Neural progenitor cell (in vitro differentiated cells): ENCODE results near the gene PCYT1A.

Source experiments
- EZH2 ChIP-seq: fragments of 200-600 bp; sonication (generic); IDR thresholded peaks from 2 replicates; pipeline ENCODE4 v1.6.1; 2017; ENCODE audit warnings: antibody characterized with exemption, mild to moderate bottlenecking, moderate library complexity
- TF ChIP-seq, protein P1 (sequence below): fragments of 200-600 bp; sonication (generic); IDR thresholded peaks from 2 replicates; pipeline ENCODE4 v1.5.1; 2017; ENCODE audit warnings: antibody characterized with exemption, mild to moderate bottlenecking

DNA sequence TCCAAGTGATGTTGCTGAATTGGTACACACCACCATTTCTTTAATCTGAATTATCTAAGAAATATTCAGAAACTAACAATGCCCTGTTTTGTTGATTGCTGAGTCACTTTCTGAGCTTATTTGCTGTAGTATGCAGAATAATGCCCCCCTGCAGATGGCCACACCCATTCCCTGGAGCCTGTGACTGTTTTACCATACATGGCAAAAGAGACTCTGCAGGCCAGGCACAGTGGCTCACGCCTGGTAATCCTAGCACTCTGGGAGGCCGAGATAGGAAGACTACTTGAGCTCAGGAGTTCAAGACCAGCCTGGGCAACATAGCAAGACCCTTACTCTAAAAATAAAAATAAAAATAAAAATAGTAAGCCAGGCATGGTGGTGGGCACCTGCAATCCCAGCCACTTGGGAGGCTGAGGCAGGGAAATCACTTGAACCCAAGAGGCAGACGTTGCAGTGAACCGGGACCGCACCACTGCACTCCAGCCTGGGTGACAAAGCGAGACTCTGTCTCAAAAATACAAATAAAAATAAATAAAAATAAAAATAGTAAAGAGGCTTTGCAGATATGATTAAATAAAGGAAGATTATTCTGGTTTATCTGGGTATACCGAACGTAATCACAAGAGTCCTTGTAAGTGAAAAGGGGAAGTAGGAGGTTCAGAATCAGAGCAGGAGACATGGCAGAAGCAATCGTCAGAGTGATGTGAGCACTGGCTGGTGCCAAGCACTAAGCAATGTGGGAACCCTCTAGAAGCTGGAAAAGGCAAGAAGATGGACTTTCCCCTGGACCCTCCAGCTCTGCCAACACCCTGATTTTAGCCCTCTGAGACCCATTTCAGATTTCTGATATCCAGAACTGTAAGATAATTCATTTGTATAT is 19.0 kb downstream of the PCYT1A start:
- TF ChIP-seq, protein P1, sequence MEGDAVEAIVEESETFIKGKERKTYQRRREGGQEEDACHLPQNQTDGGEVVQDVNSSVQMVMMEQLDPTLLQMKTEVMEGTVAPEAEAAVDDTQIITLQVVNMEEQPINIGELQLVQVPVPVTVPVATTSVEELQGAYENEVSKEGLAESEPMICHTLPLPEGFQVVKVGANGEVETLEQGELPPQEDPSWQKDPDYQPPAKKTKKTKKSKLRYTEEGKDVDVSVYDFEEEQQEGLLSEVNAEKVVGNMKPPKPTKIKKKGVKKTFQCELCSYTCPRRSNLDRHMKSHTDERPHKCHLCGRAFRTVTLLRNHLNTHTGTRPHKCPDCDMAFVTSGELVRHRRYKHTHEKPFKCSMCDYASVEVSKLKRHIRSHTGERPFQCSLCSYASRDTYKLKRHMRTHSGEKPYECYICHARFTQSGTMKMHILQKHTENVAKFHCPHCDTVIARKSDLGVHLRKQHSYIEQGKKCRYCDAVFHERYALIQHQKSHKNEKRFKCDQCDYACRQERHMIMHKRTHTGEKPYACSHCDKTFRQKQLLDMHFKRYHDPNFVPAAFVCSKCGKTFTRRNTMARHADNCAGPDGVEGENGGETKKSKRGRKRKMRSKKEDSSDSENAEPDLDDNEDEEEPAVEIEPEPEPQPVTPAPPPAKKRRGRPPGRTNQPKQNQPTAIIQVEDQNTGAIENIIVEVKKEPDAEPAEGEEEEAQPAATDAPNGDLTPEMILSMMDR, result no peak
- no peak for TF ChIP-seq EZH2
